HCT116 (cell line): ENCODE measurements around the gene EIF3F. TPM values are rescaled to one million over a fixed set of nuclear protein-coding genes. Genes with fewer than 3 reads are reported as not detected.

ENCODE experiments used
- ATAC-seq: fragments of 200-7000 bp; cut with Tn5 transposase; 2 replicates; pipeline ENCODE4 v1.9.1; 2020; ENCODE audit warnings: mild to moderate bottlenecking, moderate library complexity
- BruUV-seq: library from RNA; stranded (reverse); fragments of 400-500 nt; replicated peaks from 2 replicates; lab custom pipeline; 2021; lab: Mats Ljungman, UMichigan
- CTCF ChIA-PET: fragments of 300-600 bp; sonication (Branson Sonifier 250); formaldehyde crosslinking; loops from one replicate; lab custom pipeline; 2021; ENCODE audit warnings: antibody characterized with exemption; lab: Charles Lee
- POLR2A ChIA-PET: fragments of 300-600, 350-600 bp; sonication (Branson Sonifier 250); formaldehyde crosslinking; loops from one replicate; lab custom pipeline; 2021; ENCODE audit warnings: antibody characterized with exemption; lab: Charles Lee
- RAD21 ChIA-PET, 2 experiments: fragments of 300-600 bp; sonication (Branson Sonifier 250); formaldehyde crosslinking; loops; one replicate each; lab custom pipeline; 2023; ENCODE audit warnings: low total read pairs in 2 of 2; ENCODE audit not compliant: uncharacterized antibody in 2 of 2, unreplicated experiment in 2 of 2, low non-redundant PET in 1 of 2; lab: Charles Lee
- DNase-seq: peaks from one replicate; pipeline ENCODE4 v3.0.0-alpha.2; 2010; ENCODE audit warnings: low read depth, low spot score
- H2AFZ ChIP-seq: fragments of 200-600 bp; shearing (Covaris generic), sonication (generic); 2 replicates; pipeline ENCODE4 v1.6.1; 2017; ENCODE audit warnings: low read depth, mixed run types, mixed read lengths, antibody characterized with exemption, low read length; ENCODE audit not compliant: poor library complexity, severe bottlenecking
- H3K27ac ChIP-seq: 2 replicates; pipeline ENCODE4 v1.5.1; 2012; ENCODE audit warnings: low read depth, low read length
- H3K27me3 ChIP-seq: fragments of 200-600 bp; sonication (generic); 2 replicates; pipeline ENCODE4 v1.6.1; 2016; ENCODE audit warnings: mixed run types, low read length, mixed read lengths; ENCODE audit not compliant: insufficient read depth
- H3K36me3 ChIP-seq, 2 experiments: fragments of 200-500 bp in 1 of 2; fragments of 200-600 bp in 1 of 2; sonication (Bioruptor generic) in 1 of 2; sonication (generic) in 1 of 2; 2 replicates each; pipeline versions ENCODE4 v1.5.1 to v1.6.1; 2014 to 2016; ENCODE audit warnings: low read length in 2 of 2, inconsistent platforms in 1 of 2, mixed read lengths in 1 of 2, mixed run types in 1 of 2; ENCODE audit not compliant: insufficient read depth in 2 of 2, control insufficient read depth in 1 of 2
- H3K4me1 ChIP-seq, 2 experiments: fragments of 200-600 bp in 1 of 2; sonication (generic) in 1 of 2; 2 replicates each; pipeline versions ENCODE4 v1.5.1 to v1.6.1; 2012 to 2017; ENCODE audit warnings: low read length in 2 of 2, inconsistent platforms in 1 of 2, mild to moderate bottlenecking in 1 of 2, mixed read lengths in 1 of 2, mixed run types in 1 of 2, moderate library complexity in 1 of 2; ENCODE audit not compliant: insufficient read depth in 2 of 2, control insufficient read depth in 1 of 2
- H3K4me2 ChIP-seq: fragments of 200-600 bp; sonication (generic); 2 replicates; pipeline ENCODE4 v1.6.1; 2017; ENCODE audit warnings: mixed run types, low read length, mixed read lengths
- H3K4me3 ChIP-seq, 2 experiments: fragments of 200-600 bp in 1 of 2; sonication (generic) in 1 of 2; replicated peaks in 1 of 2; 2 replicates each; pipeline ENCODE4 v1.5.1; 2011 to 2016; ENCODE audit warnings: low read length in 2 of 2, control low read depth in 1 of 2, low read depth in 1 of 2, mild to moderate bottlenecking in 1 of 2, mixed read lengths in 1 of 2, mixed run types in 1 of 2
- H3K79me2 ChIP-seq: fragments of 200-600 bp; sonication (generic); 2 replicates; pipeline ENCODE4 v1.6.1; 2017; ENCODE audit warnings: mild to moderate bottlenecking, mixed run types, low read length, moderate library complexity, mixed read lengths; ENCODE audit not compliant: insufficient read depth
- H3K9ac ChIP-seq: fragments of 200-600 bp; sonication (generic); 2 replicates; pipeline ENCODE4 v1.6.1; 2016; ENCODE audit warnings: low read length, mixed read lengths
- H3K9me2 ChIP-seq: fragments of 200-600 bp; sonication (generic), shearing (Covaris generic); 2 replicates; pipeline ENCODE4 v1.6.1; 2017; ENCODE audit warnings: mixed run types, mild to moderate bottlenecking, moderate library complexity; ENCODE audit not compliant: insufficient read depth
- H3K9me3 ChIP-seq, 2 experiments: fragments of 200-500 bp in 1 of 2; fragments of 200-600 bp in 1 of 2; sonication (Bioruptor generic) in 1 of 2; sonication (generic) in 1 of 2; 2 replicates each; pipeline ENCODE4 v1.6.1; 2014 to 2017; ENCODE audit warnings: low read length in 2 of 2, mixed read lengths in 2 of 2, inconsistent platforms in 1 of 2, low read depth in 1 of 2, mild to moderate bottlenecking in 1 of 2, mixed run types in 1 of 2, moderate library complexity in 1 of 2; ENCODE audit not compliant: control insufficient read depth in 1 of 2, insufficient read depth in 1 of 2
- H4K20me1 ChIP-seq: fragments of 200-600 bp; sonication (generic), shearing (Covaris generic); 2 replicates; pipeline ENCODE4 v1.6.1; 2017; ENCODE audit warnings: mixed run types, mild to moderate bottlenecking, moderate library complexity; ENCODE audit not compliant: insufficient read depth
- ATF3 ChIP-seq: IDR thresholded peaks from 2 replicates; pipeline ENCODE4 v1.6.1; 2012
- ELF1 ChIP-seq: IDR thresholded peaks from 2 replicates; pipeline ENCODE4 v1.6.1; 2012; ENCODE audit warnings: low read depth, borderline replicate concordance
- EZH2 ChIP-seq: fragments of 200-600 bp; sonication (generic); IDR thresholded peaks from 2 replicates; pipeline ENCODE4 v1.6.1; 2017; ENCODE audit warnings: antibody characterized with exemption, mixed run types
- JUND ChIP-seq: IDR thresholded peaks from 2 replicates; pipeline ENCODE4 v1.6.1; 2012
- SIN3A ChIP-seq: IDR thresholded peaks from 2 replicates; pipeline ENCODE4 v1.6.1; 2012; ENCODE audit warnings: low read depth
- SRF ChIP-seq: IDR thresholded peaks from 2 replicates; pipeline ENCODE4 v1.6.1; 2012; ENCODE audit warnings: low read depth
- ZFX ChIP-seq: fragments of 450-650 bp; IDR thresholded peaks from 2 replicates; pipeline ENCODE4 v1.6.1; 2017
- ZNF274 ChIP-seq: fragments of 200-500 bp; sonication (Bioruptor generic); IDR thresholded peaks from 2 replicates; pipeline ENCODE4 v1.6.1; 2014; ENCODE audit warnings: mild to moderate bottlenecking, low read depth, low read length, inconsistent platforms
- intact Hi-C: fragments of 100-400 bp; cut with micrococcal nuclease; formaldehyde crosslinking; loops from 2 replicates; pipeline ENCODE4 v1.10.0; 2022
- total RNA-seq: library from RNA; stranded (reverse); gene quantifications from one replicate; pipeline ENCODE4 v1.2.1, GENCODE V29; 2021; ENCODE audit not compliant: unreplicated experiment
- TF ChIP-seq, protein P1 (sequence below), 3 experiments: fragments of 200-600 bp in 1 of 3; sonication (generic) in 1 of 3; IDR thresholded peaks in 2 of 3; conservative IDR thresholded peaks in 1 of 3; 2 replicates each; pipeline ENCODE4 v1.5.1; 2012 to 2017; ENCODE audit warnings: low read depth in 2 of 3, low read length in 2 of 3, antibody characterized with exemption in 1 of 3, borderline replicate concordance in 1 of 3, control low read depth in 1 of 3, mild to moderate bottlenecking in 1 of 3, mixed read lengths in 1 of 3, mixed run types in 1 of 3, moderate library complexity in 1 of 3; ENCODE audit not compliant: insufficient read depth in 1 of 3

Gene EIF3F
- total RNA-seq, 1 experiment from 2014 or later, result 313 TPM

DNA sequence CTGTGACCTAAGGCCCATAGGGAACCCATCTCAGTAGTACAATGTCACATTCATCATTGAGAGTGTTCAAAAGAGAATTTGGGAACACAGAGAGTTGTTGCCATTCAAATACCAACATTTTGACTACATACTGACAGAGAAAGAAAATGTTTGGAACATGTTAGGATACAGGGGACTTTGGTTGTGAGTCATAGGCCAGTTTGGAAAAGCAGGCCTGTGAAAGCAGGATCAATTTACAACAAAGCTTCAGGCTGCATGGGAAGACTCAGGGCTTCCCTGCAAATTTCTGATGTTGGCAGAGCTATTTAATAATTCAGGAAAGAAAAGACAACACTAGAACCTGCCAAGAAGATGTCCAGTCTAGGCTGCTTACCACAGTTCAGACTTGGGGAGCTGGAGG lies 22.3 kb upstream of the EIF3F start (continued):
- TF ChIP-seq ZFX, result no peak
- no peak for TF ChIP-seq ZNF274
- no peak for TF ChIP-seq SIN3A
- TF ChIP-seq, protein P1, sequence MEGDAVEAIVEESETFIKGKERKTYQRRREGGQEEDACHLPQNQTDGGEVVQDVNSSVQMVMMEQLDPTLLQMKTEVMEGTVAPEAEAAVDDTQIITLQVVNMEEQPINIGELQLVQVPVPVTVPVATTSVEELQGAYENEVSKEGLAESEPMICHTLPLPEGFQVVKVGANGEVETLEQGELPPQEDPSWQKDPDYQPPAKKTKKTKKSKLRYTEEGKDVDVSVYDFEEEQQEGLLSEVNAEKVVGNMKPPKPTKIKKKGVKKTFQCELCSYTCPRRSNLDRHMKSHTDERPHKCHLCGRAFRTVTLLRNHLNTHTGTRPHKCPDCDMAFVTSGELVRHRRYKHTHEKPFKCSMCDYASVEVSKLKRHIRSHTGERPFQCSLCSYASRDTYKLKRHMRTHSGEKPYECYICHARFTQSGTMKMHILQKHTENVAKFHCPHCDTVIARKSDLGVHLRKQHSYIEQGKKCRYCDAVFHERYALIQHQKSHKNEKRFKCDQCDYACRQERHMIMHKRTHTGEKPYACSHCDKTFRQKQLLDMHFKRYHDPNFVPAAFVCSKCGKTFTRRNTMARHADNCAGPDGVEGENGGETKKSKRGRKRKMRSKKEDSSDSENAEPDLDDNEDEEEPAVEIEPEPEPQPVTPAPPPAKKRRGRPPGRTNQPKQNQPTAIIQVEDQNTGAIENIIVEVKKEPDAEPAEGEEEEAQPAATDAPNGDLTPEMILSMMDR (IDR thresholded peaks at IDR 0.05 in 2 of 3, conservative IDR thresholded peaks at IDR 0.05 in 1 of 3; ENCODE audit: borderline replicate concordance in 1 of 3, insufficient read depth in 1 of 3, low read depth in 2 of 3, low read length in 2 of 3), result no peak

DNA sequence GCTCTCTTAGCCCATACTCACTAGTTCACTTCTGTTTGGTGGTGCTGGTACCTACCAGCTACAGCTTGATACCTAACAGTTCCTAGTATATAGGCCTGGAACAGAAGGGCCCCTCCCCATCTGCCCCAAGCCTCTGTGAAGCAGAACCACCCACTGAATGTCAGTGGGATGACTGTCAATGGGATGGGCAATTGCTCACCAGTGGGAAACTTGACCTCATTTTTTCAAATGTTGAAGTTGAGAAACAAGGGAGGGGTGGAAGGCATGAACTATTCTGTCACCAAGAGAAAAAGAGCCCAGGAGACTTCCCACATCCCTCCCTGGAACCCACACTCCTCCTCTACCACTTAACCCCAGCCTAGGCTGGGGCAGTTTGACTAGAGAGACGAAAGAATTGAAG lies 21.8 kb upstream of the EIF3F start, which contains the start of gene NLRP10:
Gene NLRP10 (minus strand): TSS at position 62 of the 400 bp plus-strand sequence. CDS start 1,952 bp downstream, outside the sequence.
- Histone ChIP-seq H3K9me3 (no peaks in the 10 kb centered on the region), H3K4me1 (no peaks in the 10 kb centered on the region), H3K79me2 (no peaks in the 10 kb centered on the region), H3K9me2 (no peaks in the 10 kb centered on the region), H3K4me3 (no peak within 1 kb of the TSS), H3K27me3 (peaks cover 37% of the 10 kb centered on the region), H4K20me1 (no peaks in the 10 kb centered on the region), H3K27ac (no peak within 1 kb of the TSS), H3K4me2 (no peak within 1 kb of the TSS), H2AFZ (no peak within 1 kb of the TSS), H3K9ac (no peak within 1 kb of the TSS), H3K36me3 (no peaks in the 10 kb centered on the region)
- ChIA-PET RAD21 (no interaction called here), CTCF (no interaction called here), POLR2A (no interaction called here)
- ATAC-seq (no peak), DNase-seq (no peak)
- intact Hi-C loops, result no loop called here
- TF ChIP-seq EZH2, result no peak
- TF ChIP-seq ATF3, result no peak
- TF ChIP-seq ZFX, result no peak
- TF ChIP-seq JUND, result no peak
- TF ChIP-seq SRF, result no peak
- no peak for TF ChIP-seq ELF1
- BruUV-seq, result no TSS peak
